ENCODE measurements around the gene LENG8. TPM values are rescaled to one million over a fixed set of nuclear protein-coding genes. Genes with fewer than 3 reads are reported as not detected.
"Not testable (repeated sequence)": the region's sequence is repeated elsewhere in the genome, so short reads cannot be mapped to it uniquely, and the experiment has no call there.

The LENG8 gene
- total RNA-seq, 1 experiment from 2014 or later, result 12.4 TPM

GRCh38 chr19:54505542-54505941 is 56.5 kb downstream of the LENG8 start:
- in situ Hi-C loops (cut with HindIII; ENCODE audit: low sequenced_read_pairs); DNase-seq (ENCODE audit: low spot score): not testable (repeated sequence)

- no peak for DNase-seq (ENCODE audit: low spot score)
- in situ Hi-C loops (cut with HindIII; ENCODE audit: low sequenced_read_pairs), result no loop called here
Measured at GRCh38 chr19:54506079-54506478, 57.1 kb downstream of the LENG8 start.

DNA sequence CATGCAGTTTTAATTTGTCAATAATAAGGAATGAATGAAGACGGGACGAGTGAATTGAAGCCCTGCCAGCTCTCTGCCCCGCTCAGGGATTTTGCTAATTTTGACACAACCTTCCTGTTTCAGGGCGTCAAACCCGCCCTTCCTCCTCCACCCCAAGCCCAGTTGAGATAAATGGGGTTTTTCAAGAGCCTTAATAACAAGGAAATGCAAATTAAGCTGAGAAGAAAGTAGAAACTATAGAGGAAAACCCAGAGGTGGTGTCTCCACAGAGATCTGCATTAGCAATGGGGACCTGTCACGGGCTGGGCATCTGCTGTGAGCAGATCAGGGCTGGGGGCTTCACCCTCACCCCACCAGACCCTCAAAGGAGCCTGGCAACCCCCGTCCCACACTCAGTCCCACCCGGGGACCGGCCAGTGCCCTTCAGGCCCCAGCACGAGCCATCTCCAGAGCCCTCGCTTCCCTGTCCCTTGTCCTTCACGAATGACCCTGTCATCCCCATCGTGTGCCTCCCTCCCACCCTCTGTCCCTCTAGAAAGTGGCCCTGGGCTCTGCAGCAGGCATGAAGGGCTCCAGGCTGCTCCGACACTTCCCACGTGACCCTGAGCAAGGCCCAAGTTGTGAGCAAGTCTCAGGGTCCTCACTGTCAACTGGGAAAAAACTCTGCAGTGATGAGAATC is 58.2 kb downstream of the LENG8 start:
- in situ Hi-C loops (cut with HindIII; ENCODE audit: low sequenced_read_pairs); DNase-seq (ENCODE audit: low spot score): not testable (repeated sequence)

DNA sequence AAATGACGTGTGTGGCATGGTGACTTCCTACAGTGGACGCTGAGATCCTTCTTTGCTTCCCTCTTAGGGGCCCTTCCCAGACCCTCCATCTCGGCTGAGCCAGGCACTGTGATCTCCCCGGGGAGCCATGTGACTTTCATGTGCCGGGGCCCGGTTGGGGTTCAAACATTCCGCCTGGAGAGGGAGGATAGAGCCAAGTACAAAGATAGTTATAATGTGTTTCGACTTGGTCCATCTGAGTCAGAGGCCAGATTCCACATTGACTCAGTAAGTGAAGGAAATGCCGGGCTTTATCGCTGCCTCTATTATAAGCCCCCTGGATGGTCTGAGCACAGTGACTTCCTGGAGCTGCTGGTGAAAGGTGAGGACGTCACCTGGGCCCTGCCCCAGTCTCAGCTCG is 58.8 kb downstream of the LENG8 start:
- no peak for DNase-seq (ENCODE audit: low spot score)
- in situ Hi-C loops (cut with HindIII; ENCODE audit: low sequenced_read_pairs), result no loop called here

DNA sequence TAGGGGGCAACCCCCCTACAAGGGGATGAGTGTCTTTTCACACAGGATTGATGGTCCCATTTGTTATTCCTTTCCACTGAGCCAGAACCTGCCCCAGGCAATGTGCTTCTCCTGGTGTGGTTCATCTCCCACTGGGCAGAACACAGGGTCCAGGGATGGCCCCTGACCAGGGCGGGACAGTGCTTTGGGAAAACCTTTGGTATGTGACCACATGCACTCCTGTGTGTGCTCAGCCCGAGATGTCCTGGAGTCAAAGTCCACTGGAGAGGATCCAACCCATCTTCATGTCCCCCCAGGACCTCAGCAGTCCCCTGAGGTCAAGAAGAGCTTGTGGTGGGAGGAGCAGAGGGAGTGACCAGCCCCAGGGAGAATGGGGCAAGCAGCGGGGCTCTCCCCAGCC is 59.5 kb downstream of the LENG8 start:
- DNase-seq (ENCODE audit: low spot score); in situ Hi-C loops (cut with HindIII; ENCODE audit: low sequenced_read_pairs): not testable (repeated sequence)

- DNase-seq (ENCODE audit: low spot score); in situ Hi-C loops (cut with HindIII; ENCODE audit: low sequenced_read_pairs): not testable (repeated sequence)
Measured at GRCh38 chr19:54509200-54509940, 60.4 kb downstream of the LENG8 start.

Other genes with a start within 250 kb of the LENG8 start
- gene RPS9, start 248.3 kb upstream of the LENG8 start, total RNA-seq (2014; rRNA removed; shearing (Covaris generic)), result 2,874 and 3,759 TPM in 2 replicates
- gene LILRB3, start 226.2 kb upstream of the LENG8 start, total RNA-seq (2014; rRNA removed; shearing (Covaris generic)), result 0.74 and 0.81 TPM in 2 replicates
- not detected in 2 replicates for gene LILRA6, start 206.4 kb upstream of the LENG8 start, total RNA-seq (2014; rRNA removed; shearing (Covaris generic))
- not detected in 2 replicates for gene LILRB5, start 191.9 kb upstream of the LENG8 start, total RNA-seq (2014; rRNA removed; shearing (Covaris generic))
- gene LILRB2, start 168.1 kb upstream of the LENG8 start, total RNA-seq (2014; rRNA removed; shearing (Covaris generic)), result not detected in 2 replicates
- not detected in 2 replicates for gene LILRA5, start 136.0 kb upstream of the LENG8 start, total RNA-seq (2014; rRNA removed; shearing (Covaris generic))
- not detected in 2 replicates for gene LILRA4, start 110.0 kb upstream of the LENG8 start, total RNA-seq (2014; rRNA removed; shearing (Covaris generic))
- gene LAIR1, start 84.3 kb upstream of the LENG8 start, total RNA-seq (2014; rRNA removed; shearing (Covaris generic)), result 0.37 TPM in 1 of 2 replicates, not detected in the other
- 0.10 and 0.12 TPM in 2 replicates for gene TTYH1, start 33.7 kb upstream of the LENG8 start, total RNA-seq (2014; rRNA removed; shearing (Covaris generic))
- 20.6 and 20.7 TPM in 2 replicates for gene LENG9, start 14.6 kb downstream of the LENG8 start, total RNA-seq (2014; rRNA removed; shearing (Covaris generic))
- 85.4 and 87.3 TPM in 2 replicates for gene CDC42EP5, start 24.1 kb downstream of the LENG8 start, total RNA-seq (2014; rRNA removed; shearing (Covaris generic))
- gene LAIR2, start 53.6 kb downstream of the LENG8 start, total RNA-seq (2014; rRNA removed; shearing (Covaris generic)), result not detected in 2 replicates
- not detected in 2 replicates for gene LILRA2, start 124.6 kb downstream of the LENG8 start, total RNA-seq (2014; rRNA removed; shearing (Covaris generic))
- not detected in 2 replicates for gene LILRA1, start 144.4 kb downstream of the LENG8 start, total RNA-seq (2014; rRNA removed; shearing (Covaris generic))
- gene LILRB1, start 181.3 kb downstream of the LENG8 start, total RNA-seq (2014; rRNA removed; shearing (Covaris generic)), result not detected in 2 replicates
- not detected in 2 replicates for gene LILRB4, start 213.8 kb downstream of the LENG8 start, total RNA-seq (2014; rRNA removed; shearing (Covaris generic))

Data from G401 (cell line).